Liver (tissue), 9 donors: ENCODE data around the gene PLEKHA7. TPM values are rescaled to one million over a fixed set of nuclear protein-coding genes. Genes with fewer than 3 reads are reported as not detected.

Experiments used
- DNase-seq: peaks from one replicate; pipeline ENCODE4 v3.0.0-alpha.2; 2017; ENCODE audit warnings: low spot score
- H3K27ac ChIP-seq, 2 donors: one replicate each; pipeline ENCODE4 v1.7.0; 2013; ENCODE audit warnings: inconsistent platforms in 2 of 2, low read length in 2 of 2, control low read depth in 1 of 2, low read depth in 1 of 2, mild to moderate bottlenecking in 1 of 2
- H3K27me3 ChIP-seq, 4 donors: one replicate each; pipeline versions ENCODE4 v1.6.1 to v1.7.0; 2013; ENCODE audit warnings: low read length in 3 of 4, inconsistent platforms in 1 of 4, mild to moderate bottlenecking in 1 of 4, moderate library complexity in 1 of 4; ENCODE audit not compliant: control insufficient read depth in 4 of 4, insufficient read depth in 4 of 4
- H3K36me3 ChIP-seq, 4 donors: one replicate each; pipeline versions ENCODE4 v1.6.1 to v1.7.0; 2013; ENCODE audit warnings: low read length in 3 of 4, mild to moderate bottlenecking in 3 of 4, low read depth in 1 of 4, moderate library complexity in 1 of 4; ENCODE audit not compliant: control insufficient read depth in 4 of 4, insufficient read depth in 3 of 4
- H3K4me1 ChIP-seq, 4 donors: one replicate each; pipeline versions ENCODE4 v1.6.1 to v1.7.0; 2013; ENCODE audit warnings: low read length in 3 of 4, mild to moderate bottlenecking in 3 of 4, moderate library complexity in 1 of 4; ENCODE audit not compliant: control insufficient read depth in 4 of 4, insufficient read depth in 4 of 4
- H3K4me3 ChIP-seq, 3 donors: one replicate each; pipeline versions ENCODE4 v1.6.1 to v1.7.0; 2013; ENCODE audit warnings: low read length in 3 of 3, control low read depth in 1 of 3, low read depth in 1 of 3, mild to moderate bottlenecking in 1 of 3
- H3K9ac ChIP-seq, 2 donors: one replicate each; pipeline ENCODE4 v1.7.0; 2013; ENCODE audit warnings: low read length in 2 of 2, mild to moderate bottlenecking in 2 of 2, moderate library complexity in 2 of 2, control low read depth in 1 of 2, low read depth in 1 of 2
- H3K9me3 ChIP-seq, 4 donors: one replicate each; pipeline versions ENCODE4 v1.6.1 to v1.7.0; 2013; ENCODE audit warnings: low read length in 3 of 4; ENCODE audit not compliant: control insufficient read depth in 4 of 4
- ATF3 ChIP-seq: IDR thresholded peaks from 2 replicates; pipeline ENCODE4 v1.6.1; 2016; ENCODE audit warnings: antibody characterized with exemption
- CTCF ChIP-seq: fragments of 150-350 bp; IDR thresholded peaks from 2 replicates; pipeline ENCODE4 v1.5.1; 2017; ENCODE audit warnings: improper control_type of control experiment, low read depth, low read length; ENCODE audit not compliant: missing input control
- EGR1 ChIP-seq, 2 donors: IDR thresholded peaks; 2 replicates each; pipeline ENCODE4 v1.6.1; 2016 to 2018; ENCODE audit warnings: antibody characterized with exemption in 2 of 2, low read depth in 2 of 2
- FOXA1 ChIP-seq: IDR thresholded peaks from 2 replicates; pipeline ENCODE4 v1.6.1; 2016; ENCODE audit warnings: antibody characterized with exemption
- FOXA2 ChIP-seq: IDR thresholded peaks from 2 replicates; pipeline ENCODE4 v1.6.1; 2016; ENCODE audit warnings: antibody characterized with exemption
- GABPA ChIP-seq, 2 donors: IDR thresholded peaks in 1 of 2; conservative IDR thresholded peaks in 1 of 2; 2 replicates each; pipeline ENCODE4 v1.6.1; 2016; ENCODE audit warnings: antibody characterized with exemption in 2 of 2, mild to moderate bottlenecking in 1 of 2, moderate library complexity in 1 of 2
- HNF4A ChIP-seq, 2 donors: conservative IDR thresholded peaks; 2 replicates each; pipeline ENCODE4 v1.6.1; 2016; ENCODE audit warnings: antibody characterized with exemption in 2 of 2, mild to moderate bottlenecking in 2 of 2
- HNF4G ChIP-seq: IDR thresholded peaks from 2 replicates; pipeline ENCODE4 v1.6.1; 2016; ENCODE audit warnings: antibody characterized with exemption
- JUND ChIP-seq, 2 donors: IDR thresholded peaks; 2 replicates each; pipeline ENCODE4 v1.6.1; 2016; ENCODE audit warnings: antibody characterized with exemption in 2 of 2
- MAX ChIP-seq: IDR thresholded peaks from 2 replicates; pipeline ENCODE4 v1.6.1; 2016; ENCODE audit warnings: antibody characterized with exemption
- NR2F2 ChIP-seq: IDR thresholded peaks from 2 replicates; pipeline ENCODE4 v1.6.1; 2016; ENCODE audit warnings: antibody characterized with exemption
- RAD21 ChIP-seq, 2 donors: IDR thresholded peaks; 2 replicates each; pipeline ENCODE4 v1.6.1; 2016; ENCODE audit warnings: antibody characterized with exemption in 2 of 2, mild to moderate bottlenecking in 2 of 2
- REST ChIP-seq: IDR thresholded peaks from 2 replicates; pipeline ENCODE4 v1.6.1; 2016; ENCODE audit warnings: antibody characterized with exemption, mild to moderate bottlenecking
- RXRA ChIP-seq, 2 donors: IDR thresholded peaks; 2 replicates each; pipeline ENCODE4 v1.6.1; 2017 to 2018; ENCODE audit warnings: antibody characterized with exemption in 2 of 2, mild to moderate bottlenecking in 1 of 2
- SP1 ChIP-seq: IDR thresholded peaks from 2 replicates; pipeline ENCODE4 v1.6.1; 2018; ENCODE audit warnings: antibody characterized with exemption, mild to moderate bottlenecking
- TAF1 ChIP-seq: conservative IDR thresholded peaks from 2 replicates; pipeline ENCODE4 v1.6.1; 2016; ENCODE audit warnings: antibody characterized with exemption, mild to moderate bottlenecking
- YY1 ChIP-seq: IDR thresholded peaks from 2 replicates; pipeline ENCODE4 v1.6.1; 2016; ENCODE audit warnings: antibody characterized with exemption, mild to moderate bottlenecking
- ZBTB33 ChIP-seq: IDR thresholded peaks from 2 replicates; pipeline ENCODE4 v1.6.1; 2016; ENCODE audit warnings: antibody characterized with exemption
- WGBS: extraction: QIAGEN DNeasy Blood & Tissue Kit; methylation state at CpG from one replicate; pipeline ENCODE4 v1.1.7; 2013; 5-methylcytosine and 5-hydroxymethylcytosine counted together
- polyA plus RNA-seq, 2 donors: library from polyadenylated mRNA; stranded (reverse) in 1 of 2; unstranded in 1 of 2; fragments of 200-250 nt in 1 of 2; fragments of >200 nt in 1 of 2; fragmentation: Nextera tagmentation in 1 of 2; extraction: Ambion mirVana in 1 of 2; gene quantifications; one replicate each; pipeline versions ENCODE4 v1.2.1 to v1.2.3, GENCODE V29; 2013 to 2015
- total RNA-seq, 2 donors: library from RNA; depleted of rRNA; stranded (reverse); fragments of >200 nt; gene quantifications; one replicate each; pipeline ENCODE4 v1.2.3, GENCODE V29; 2014
- donor health status: healthy.
- donor health status: healthy.
- donor health status: healthy.
- donor health status: healthy.
- donor health status: healthy.

Gene PLEKHA7
- total and polyA plus RNA-seq, 4 donors, result 6.1 to 28.8 (median 8.5) TPM

- Histone ChIP-seq H3K27me3 (no peaks in the 10 kb centered on the region), H3K27ac (peak overlapping the region; percentile 32 to 43), H3K9me3 (no peaks in the 10 kb centered on the region), H3K4me1 (peaks cover 28 to 55% (median 55%) of the 10 kb centered on the region in 4 donors), H3K9ac (no peak overlapping the region), H3K36me3 (no peaks in the 10 kb centered on the region), H3K4me3 (no peak overlapping the region)
- TF ChIP-seq RAD21 (IDR thresholded peaks at IDR 0.05) (peak in 1 of 2 donors; percentile 30), EGR1 (IDR thresholded peaks at IDR 0.05; ENCODE audit: low read depth in 2 of 2) (no peak), YY1 (peak; percentile 39), MAX (peak; percentile 30), RXRA (IDR thresholded peaks at IDR 0.05) (peak; percentile 55 to 62), HNF4A (conservative IDR thresholded peaks at IDR 0.05) (peak; percentile 34 to 43), TAF1 (no peak), HNF4G (peak; percentile 19), SP1 (peak; percentile 41)
- no peak for DNase-seq
- 56% methylated on average over 1 of the region's 1 CpG for WGBS
Observed at GRCh38 chr11:16993495-16993894, 20.7 kb downstream of the PLEKHA7 start.

- no peaks in the 10 kb centered on the region for H3K27me3 ChIP-seq
- TF ChIP-seq RAD21 (IDR thresholded peaks at IDR 0.05) (no peak), FOXA2 (no peak), HNF4A (conservative IDR thresholded peaks at IDR 0.05) (no peak), REST (no peak), NR2F2 (no peak), YY1 (no peak), ZBTB33 (no peak), CTCF (no peak), RXRA (IDR thresholded peaks at IDR 0.05) (no peak), SP1 (no peak), GABPA (IDR thresholded peaks at IDR 0.05 in 1 of 2, conservative IDR thresholded peaks at IDR 0.05 in 1 of 2) (no peak), FOXA1 (no peak), JUND (IDR thresholded peaks at IDR 0.05) (no peak), EGR1 (IDR thresholded peaks at IDR 0.05; ENCODE audit: low read depth in 2 of 2) (no peak), ATF3 (no peak), TAF1 (no peak)
- H3K27ac ChIP-seq, result peak overlapping the region in 1 of 2 donors; percentile 32
- no peaks in the 10 kb centered on the region for H3K36me3 ChIP-seq
- 73% methylated on average over 3 of the region's 3 CpGs for WGBS
- no peak overlapping the region for H3K9ac ChIP-seq
- H3K4me1 ChIP-seq, result peaks cover 28 to 53% (median 51%) of the 10 kb centered on the region in 4 donors
- H3K9me3 ChIP-seq, result no peaks in the 10 kb centered on the region
- H3K4me3 ChIP-seq, result no peak overlapping the region
- DNase-seq, result no peak
Observed at GRCh38 chr11:16992846-16993245, 21.4 kb downstream of the PLEKHA7 start.
